AG04449 (cell line): ENCODE results near the gene MED29.

ENCODE experiments used
- CTCF ChIA-PET: fragments of 350-600 bp; formaldehyde crosslinking; extraction: SDS; loops from one replicate; lab custom pipeline; 2021; ENCODE audit warnings: antibody characterized with exemption; lab: Yijun Ruan, JAX
- POLR2A ChIA-PET: fragments of 400-600, 350-600 bp; formaldehyde crosslinking; extraction: SDS; loops from one replicate; lab custom pipeline; 2020; ENCODE audit warnings: antibody characterized with exemption, inconsistent platforms; lab: Yijun Ruan, JAX
- DNase-seq: peaks from one replicate; pipeline ENCODE4 v3.0.0-alpha.2; 2010; ENCODE audit warnings: low read depth, low spot score
- H3K4me3 ChIP-seq: 2 replicates; pipeline ENCODE4 v1.5.1; 2011; ENCODE audit warnings: low read depth, mild to moderate bottlenecking, control low read depth, low read length
- TF ChIP-seq, protein P1 (sequence below): IDR thresholded peaks from one replicate; pipeline ENCODE4 v1.5.1; 2011; ENCODE audit warnings: mild to moderate bottlenecking, moderate library complexity, low read length, control low read depth, inconsistent platforms; ENCODE audit not compliant: insufficient read depth; ENCODE audit errors: missing control alignments

Gene MED29

DNA sequence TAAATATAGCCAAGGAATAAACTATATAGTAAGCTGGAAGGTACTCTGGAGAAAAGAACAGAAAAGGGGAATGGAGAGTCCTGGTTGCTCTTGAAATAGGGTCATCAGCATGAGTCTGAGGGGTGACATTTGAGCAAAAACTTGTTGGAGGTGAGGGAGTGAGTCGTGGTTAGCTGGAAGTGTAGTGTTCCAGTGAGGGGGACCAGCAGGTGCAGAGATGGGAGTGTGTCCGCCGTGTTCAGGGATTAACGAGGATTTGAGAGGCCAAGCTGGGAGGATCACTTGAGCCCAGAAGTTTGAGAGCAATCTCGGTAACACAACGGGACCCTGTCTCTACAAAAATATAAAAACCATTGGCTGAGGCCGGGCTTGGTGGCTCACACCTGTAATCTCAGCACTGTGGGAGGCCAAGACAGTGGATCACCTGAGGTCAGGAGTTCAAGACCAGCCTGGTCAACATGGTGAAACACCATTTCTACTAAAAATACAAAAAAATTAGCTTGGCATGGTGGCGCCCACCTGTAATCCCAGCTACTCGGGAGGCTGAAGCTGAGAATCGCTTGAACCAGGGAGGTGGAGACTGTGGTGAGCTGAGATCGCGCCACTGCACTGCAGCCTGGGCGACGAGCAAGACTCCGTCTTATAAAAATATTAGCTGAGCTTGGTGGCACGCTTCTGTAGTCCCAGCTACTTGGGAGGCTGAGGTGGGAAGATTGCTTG lies 55.3 kb downstream of the MED29 start:
- DNase-seq: no peak
- ChIA-PET POLR2A (interaction anchor here (1.4 kb wide), 1 partner anchor 11 kb away, joined by 6 read pairs; the partner anchor contains the start of gene RPS16), CTCF (interaction anchor here (4.3 kb wide), 1 partner anchor 28 kb away, joined by 17 read pairs; no protein-coding TSS in a partner anchor)
- peak overlapping the region; percentile 99 for H3K4me3 ChIP-seq
- TF ChIP-seq, protein P1, sequence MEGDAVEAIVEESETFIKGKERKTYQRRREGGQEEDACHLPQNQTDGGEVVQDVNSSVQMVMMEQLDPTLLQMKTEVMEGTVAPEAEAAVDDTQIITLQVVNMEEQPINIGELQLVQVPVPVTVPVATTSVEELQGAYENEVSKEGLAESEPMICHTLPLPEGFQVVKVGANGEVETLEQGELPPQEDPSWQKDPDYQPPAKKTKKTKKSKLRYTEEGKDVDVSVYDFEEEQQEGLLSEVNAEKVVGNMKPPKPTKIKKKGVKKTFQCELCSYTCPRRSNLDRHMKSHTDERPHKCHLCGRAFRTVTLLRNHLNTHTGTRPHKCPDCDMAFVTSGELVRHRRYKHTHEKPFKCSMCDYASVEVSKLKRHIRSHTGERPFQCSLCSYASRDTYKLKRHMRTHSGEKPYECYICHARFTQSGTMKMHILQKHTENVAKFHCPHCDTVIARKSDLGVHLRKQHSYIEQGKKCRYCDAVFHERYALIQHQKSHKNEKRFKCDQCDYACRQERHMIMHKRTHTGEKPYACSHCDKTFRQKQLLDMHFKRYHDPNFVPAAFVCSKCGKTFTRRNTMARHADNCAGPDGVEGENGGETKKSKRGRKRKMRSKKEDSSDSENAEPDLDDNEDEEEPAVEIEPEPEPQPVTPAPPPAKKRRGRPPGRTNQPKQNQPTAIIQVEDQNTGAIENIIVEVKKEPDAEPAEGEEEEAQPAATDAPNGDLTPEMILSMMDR: no peak

DNA sequence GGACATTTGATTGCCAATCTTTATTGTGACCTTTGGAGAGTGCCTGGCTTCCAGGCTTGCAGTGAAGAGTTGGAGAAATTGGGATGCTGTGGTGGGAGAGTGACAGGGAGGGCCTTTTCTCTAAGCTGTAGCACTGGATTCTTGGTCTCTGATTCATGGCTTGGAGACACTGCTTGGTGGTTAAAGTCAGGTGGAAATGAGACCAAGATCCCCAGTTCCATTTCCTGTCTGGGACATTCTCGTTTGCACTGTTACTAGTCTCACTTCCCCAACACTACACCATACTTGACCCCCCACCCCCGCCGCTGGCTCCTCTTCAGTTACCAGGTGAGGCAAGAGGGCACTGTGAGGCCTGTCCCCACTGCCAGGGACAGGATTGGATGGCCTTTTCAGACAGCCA lies 57.1 kb downstream of the MED29 start:
- POLR2A ChIA-PET: interaction anchor here (1.2 kb wide), 1 partner anchor 12 kb away, joined by 4 read pairs; the partner anchor contains the start of gene RPS16
- CTCF ChIA-PET: interaction anchor here (0.9 to 4.3 kb wide), 4 partner anchors 11 to 85 kb away, joined by 3 to 17 read pairs (median 4); partner anchors contain the start of gene EID2B
- DNase-seq: no peak
- H3K4me3 ChIP-seq: no peak overlapping the region
- TF ChIP-seq, protein P1: no peak

DNA sequence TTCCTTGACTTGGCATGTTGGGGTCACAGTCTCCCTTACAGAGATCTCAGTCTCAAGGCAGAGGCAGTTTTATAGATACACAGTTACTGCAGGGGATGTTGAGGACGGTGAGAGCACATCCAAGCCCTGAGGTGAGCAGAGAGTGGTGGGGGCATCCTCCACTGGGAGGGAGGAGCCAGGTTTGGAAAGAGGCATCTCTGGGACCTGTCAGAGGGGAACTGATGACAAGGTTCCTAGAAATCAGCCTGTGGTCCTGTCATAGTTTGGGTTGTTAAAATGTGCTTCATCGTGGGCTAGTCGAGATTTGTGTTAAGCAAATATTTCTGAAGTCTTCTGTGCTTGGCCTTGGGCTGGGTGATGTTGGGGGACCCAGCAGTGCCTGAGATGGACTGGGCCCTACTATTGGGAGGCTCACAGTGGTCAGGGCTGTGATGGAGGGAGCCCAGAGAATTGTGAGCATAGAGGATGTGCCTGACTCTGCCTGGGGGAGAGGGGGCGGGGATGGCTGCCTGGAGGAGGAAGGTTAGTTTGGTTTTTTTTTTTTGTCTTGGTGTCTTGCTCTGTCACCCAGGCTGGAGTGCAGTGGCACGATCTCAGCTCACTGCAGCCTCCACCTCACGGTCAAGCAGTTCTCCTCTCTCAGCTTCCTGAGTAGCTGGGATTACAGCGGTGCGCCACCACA lies 58.1 kb downstream of the MED29 start:
- DNase-seq: no peak
- CTCF ChIA-PET: interaction anchor here (1.0 kb wide), 1 partner anchor 83 kb away, joined by 3 read pairs; the partner anchor contains the start of gene EID2B
- H3K4me3 ChIP-seq: no peak overlapping the region
- POLR2A ChIA-PET: interaction anchor here (0.6 kb wide), 1 partner anchor 14 kb away, joined by 3 read pairs; no protein-coding TSS in a partner anchor
- TF ChIP-seq, protein P1: no peak
